GM23338 (cell line): ENCODE data around the gene ASB5.

Experiments
- ETS1 ChIP-seq: IDR thresholded peaks from 2 replicates; pipeline ENCODE4 v1.6.1; 2016; ENCODE audit warnings: antibody characterized with exemption
- EZH2 ChIP-seq: fragments of 200-600 bp; sonication (generic); IDR thresholded peaks from one replicate; pipeline ENCODE4 v1.8.0; 2017; ENCODE audit warnings: antibody characterized with exemption, mild to moderate bottlenecking, low read depth; ENCODE audit not compliant: unreplicated experiment
- EZH2phosphoT487 ChIP-seq: fragments of 200-600 bp; sonication (generic); IDR thresholded peaks from one replicate; pipeline ENCODE4 v1.8.1; 2018; ENCODE audit warnings: antibody characterized with exemption; ENCODE audit not compliant: unreplicated experiment
- POLR2AphosphoS5 ChIP-seq: IDR thresholded peaks from 2 replicates; pipeline ENCODE4 v1.6.1; 2016; ENCODE audit warnings: antibody characterized with exemption, low read depth
- REST ChIP-seq: IDR thresholded peaks from one replicate; pipeline ENCODE4 v1.6.1; 2018; ENCODE audit warnings: antibody characterized with exemption; ENCODE audit not compliant: unreplicated experiment
- TF ChIP-seq, protein P1 (sequence below), 2 experiments: fragments of 200-600 bp in 1 of 2; sonication (generic) in 1 of 2; conservative IDR thresholded peaks; 2 replicates each; pipeline versions ENCODE4 v1.5.1 to v1.6.1; 2016 to 2017; ENCODE audit warnings: antibody characterized with exemption in 2 of 2, low read depth in 2 of 2, mild to moderate bottlenecking in 2 of 2, moderate library complexity in 1 of 2

GRCh38 chr4:176256921-176257320, 12.1 kb downstream of the ASB5 start:
- TF ChIP-seq EZH2phosphoT487 (no peak), EZH2 (no peak), REST (no peak), ETS1 (no peak), POLR2AphosphoS5 (no peak)
- TF ChIP-seq, protein P1, sequence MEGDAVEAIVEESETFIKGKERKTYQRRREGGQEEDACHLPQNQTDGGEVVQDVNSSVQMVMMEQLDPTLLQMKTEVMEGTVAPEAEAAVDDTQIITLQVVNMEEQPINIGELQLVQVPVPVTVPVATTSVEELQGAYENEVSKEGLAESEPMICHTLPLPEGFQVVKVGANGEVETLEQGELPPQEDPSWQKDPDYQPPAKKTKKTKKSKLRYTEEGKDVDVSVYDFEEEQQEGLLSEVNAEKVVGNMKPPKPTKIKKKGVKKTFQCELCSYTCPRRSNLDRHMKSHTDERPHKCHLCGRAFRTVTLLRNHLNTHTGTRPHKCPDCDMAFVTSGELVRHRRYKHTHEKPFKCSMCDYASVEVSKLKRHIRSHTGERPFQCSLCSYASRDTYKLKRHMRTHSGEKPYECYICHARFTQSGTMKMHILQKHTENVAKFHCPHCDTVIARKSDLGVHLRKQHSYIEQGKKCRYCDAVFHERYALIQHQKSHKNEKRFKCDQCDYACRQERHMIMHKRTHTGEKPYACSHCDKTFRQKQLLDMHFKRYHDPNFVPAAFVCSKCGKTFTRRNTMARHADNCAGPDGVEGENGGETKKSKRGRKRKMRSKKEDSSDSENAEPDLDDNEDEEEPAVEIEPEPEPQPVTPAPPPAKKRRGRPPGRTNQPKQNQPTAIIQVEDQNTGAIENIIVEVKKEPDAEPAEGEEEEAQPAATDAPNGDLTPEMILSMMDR (conservative IDR thresholded peaks at IDR 0.05; ENCODE audit: low read depth in 2 of 2) = no peak
